ENCODE measurements around the gene GPSM1.
"Not testable (repeated sequence)": the region's sequence is repeated elsewhere in the genome, so short reads cannot be mapped to it uniquely, and the experiment has no call there.

Gene GPSM1

DNA sequence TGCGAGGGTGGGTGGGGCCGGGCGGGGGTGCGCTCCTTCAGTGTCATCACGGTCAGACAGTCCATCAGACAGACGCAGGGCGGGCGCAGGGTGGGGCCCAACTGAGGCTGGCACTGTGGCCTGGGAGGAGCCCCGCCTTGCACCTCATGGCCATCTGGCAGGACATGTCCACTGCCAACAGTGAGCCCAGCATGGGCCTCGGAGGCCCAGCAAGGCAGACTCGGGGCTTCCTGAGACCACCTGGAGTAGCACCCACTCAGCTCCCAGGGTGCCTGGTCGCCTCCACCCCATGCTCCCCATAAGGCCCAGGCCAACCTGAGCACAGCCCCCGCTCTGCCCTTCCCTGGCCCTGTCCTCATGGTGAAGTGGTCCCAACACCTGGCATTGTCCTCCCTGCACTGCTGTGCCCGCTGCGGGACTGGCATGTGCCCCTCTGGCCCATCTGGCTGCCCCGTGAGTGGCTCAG is 8.5 kb upstream of the GPSM1 start:
- no peak for DNase-seq

DNA sequence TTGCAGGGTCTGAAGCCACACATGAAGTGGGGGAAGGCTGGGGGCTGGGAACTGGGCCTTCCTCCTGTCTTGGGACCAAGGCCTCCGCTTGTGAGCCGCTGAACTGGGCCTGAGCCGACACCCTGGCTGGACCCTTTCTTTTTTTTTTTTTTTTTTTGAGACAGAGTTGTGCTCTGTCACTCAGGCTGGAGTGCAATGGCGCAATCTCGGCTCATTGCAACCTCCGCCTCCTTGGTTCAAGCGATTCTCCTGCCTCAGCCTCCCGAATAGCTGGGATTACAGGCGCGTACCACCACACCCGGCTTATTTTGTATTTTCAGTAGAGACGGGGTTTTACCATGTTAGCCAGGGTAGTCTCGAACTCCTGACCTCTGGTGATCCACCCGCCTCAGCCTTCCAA is 8.1 kb upstream of the GPSM1 start:
- DNase-seq: not testable (repeated sequence)

DNA sequence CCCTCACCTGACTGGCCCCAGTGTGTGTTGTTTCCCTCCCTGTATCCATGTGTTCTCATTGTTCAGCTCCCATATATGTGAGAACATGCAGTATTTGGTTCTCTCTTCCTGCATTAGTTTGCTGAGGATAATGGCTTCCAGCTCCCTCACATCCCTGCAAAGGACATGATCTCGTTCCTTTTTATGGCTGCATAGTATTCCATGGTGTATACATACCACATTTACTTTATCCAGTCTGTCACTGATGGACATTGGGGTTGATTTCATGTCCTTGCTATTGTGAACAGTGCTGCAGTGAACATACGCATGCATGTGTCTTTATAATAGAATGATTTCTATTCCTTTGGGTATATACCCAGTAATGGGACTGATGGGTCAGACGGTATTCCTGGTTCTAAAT is 7.4 kb upstream of the GPSM1 start:
- not testable (repeated sequence) for DNase-seq

DNA sequence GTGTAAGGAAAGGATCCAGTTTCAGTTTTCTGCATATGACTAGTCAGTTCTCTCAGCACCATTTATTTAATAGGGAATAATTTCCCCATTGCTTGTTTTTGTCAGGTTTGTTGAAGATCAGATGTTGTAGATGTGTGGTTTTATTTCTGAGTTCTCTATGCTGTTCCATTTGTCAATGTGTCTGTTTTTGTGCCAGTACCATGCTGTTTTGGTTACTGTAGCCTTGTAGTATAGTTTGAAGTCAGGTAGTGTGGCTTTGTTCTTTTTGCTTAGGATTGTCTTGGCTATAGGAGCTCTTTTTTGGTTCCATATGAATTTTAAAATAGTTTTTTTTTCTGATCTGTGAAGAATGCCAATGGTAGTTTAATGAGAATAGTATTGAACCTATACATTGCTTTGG is 6.4 kb upstream of the GPSM1 start:
- DNase-seq: not testable (repeated sequence)

DNA sequence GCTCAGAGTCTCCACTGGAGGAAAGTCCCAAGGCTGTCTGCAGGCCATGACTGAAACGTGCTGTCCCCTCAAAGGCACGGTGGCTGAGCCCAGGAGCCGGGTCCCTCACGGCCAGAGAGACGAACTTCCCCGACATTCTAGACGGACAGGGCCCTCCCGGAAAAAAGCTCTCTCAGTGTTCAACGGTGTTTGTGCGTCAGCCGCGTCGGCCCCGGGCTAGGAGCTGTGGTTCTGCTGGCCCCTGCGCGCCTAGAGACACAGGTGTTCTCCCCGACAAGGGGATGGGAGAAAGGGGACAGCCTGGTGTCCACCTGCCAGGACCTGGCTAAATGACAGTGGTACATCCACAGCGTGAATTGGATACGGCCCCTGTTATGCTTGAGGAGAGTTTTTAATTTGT is 5.8 kb upstream of the GPSM1 start:
- no peak for DNase-seq

DNA sequence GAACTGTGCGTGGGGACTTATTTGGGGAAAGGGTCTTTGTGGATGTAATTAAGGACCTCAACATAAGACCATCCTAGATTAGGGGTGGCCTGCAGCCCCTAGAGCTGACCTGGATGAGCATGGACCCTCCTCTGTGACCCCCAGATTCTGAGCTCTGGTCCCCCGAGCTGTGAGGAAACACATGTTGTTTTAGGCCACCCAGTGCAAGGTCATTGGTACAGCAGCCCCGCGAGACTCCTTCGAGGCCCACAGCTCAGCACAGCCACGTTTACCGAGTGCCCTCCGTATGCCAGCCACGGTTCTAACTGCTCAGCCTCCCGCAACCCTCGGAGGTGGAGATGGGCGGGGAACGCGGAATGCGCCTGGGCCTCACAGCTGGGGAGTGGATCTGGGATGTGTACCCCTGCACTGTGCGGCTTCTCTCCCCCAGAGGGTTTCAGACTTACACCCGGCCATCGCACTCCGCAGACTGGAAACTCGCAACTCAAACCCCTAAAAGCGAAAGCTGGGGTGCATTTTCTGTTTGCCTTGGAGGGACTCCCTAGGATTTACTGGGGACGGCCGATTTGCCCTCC is 4.5 kb upstream of the GPSM1 start:
- DNase-seq: no peak

DNA sequence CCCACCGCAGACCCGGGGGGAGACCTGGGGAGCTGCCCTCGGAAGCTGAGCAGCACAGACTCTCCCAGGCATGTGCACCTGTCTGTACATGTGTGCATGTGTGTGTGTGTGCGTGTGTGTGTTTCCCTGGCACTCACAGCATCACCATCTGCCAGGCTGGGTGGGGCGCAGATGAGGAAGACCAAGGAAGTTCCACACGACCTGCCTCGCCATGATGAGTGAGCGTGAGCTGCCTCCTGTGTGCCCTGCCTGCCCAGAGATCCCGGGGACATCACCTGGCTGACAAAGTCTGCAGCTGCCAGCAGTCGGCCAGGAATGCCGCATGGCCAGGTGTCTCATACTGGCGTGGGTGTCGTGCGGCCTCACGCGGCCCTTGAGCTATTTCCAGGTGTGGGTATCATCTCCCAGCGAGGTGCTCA is 4.0 kb upstream of the GPSM1 start:
- DNase-seq: peak; percentile 93

DNA sequence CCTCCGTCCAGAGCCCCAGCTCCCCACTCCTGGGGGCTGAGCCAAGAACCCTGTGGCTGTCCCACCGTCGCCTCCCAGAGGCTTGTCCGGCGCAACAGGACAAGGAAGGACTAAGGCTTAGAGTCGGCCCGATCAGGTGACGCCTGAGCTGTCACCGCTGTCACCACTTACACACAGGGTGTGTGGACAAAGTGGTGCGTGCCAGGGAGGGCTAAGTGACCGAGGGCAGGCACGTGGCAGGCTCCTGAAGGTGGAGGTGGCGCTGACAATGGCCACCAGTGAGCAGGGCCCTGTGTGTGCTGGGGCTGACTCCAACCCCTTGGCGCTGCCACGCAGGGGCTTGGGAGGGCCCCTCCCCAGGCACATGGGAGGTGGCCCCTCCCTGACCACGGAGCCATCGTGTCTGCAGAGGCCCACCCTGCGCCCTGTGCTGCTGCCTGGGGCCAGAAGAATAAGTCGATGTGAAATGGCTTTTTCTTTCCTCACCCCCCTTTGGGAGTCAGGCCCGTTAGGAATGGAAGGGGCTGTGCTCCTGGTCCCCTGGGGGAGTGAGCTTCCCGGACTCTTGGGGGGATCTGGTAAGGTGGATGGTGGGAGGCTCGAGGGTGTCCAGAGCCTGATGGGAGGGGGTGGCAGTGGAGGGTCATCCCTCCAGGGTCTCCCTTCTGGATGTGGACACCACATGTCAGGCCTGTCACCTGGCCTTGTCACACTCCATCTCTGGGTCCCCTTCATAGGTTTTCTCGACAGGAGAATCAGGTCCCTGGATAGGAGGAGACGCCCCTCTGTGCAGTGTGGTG is 2.6 kb upstream of the GPSM1 start:
- no peak for DNase-seq

DNA sequence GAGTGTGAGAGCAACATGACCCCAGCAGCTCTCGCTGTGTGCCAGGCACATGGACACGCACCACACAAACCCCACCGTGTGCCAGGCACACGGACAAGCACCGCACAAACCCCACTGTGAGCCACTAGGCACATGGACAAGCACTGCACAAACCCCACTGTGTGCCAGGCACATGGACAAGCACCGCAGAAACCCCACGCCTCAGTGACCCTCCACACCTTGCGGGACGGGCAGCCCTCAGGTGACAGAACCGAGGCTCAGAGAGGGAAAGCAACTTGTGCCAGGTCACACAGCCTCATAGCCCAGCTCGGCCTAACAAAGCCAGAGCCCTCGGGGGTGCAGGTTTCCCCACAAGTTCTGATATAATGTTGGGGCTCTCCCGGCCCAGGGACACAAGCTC is 2.0 kb upstream of the GPSM1 start:
- DNase-seq: no peak

DNA sequence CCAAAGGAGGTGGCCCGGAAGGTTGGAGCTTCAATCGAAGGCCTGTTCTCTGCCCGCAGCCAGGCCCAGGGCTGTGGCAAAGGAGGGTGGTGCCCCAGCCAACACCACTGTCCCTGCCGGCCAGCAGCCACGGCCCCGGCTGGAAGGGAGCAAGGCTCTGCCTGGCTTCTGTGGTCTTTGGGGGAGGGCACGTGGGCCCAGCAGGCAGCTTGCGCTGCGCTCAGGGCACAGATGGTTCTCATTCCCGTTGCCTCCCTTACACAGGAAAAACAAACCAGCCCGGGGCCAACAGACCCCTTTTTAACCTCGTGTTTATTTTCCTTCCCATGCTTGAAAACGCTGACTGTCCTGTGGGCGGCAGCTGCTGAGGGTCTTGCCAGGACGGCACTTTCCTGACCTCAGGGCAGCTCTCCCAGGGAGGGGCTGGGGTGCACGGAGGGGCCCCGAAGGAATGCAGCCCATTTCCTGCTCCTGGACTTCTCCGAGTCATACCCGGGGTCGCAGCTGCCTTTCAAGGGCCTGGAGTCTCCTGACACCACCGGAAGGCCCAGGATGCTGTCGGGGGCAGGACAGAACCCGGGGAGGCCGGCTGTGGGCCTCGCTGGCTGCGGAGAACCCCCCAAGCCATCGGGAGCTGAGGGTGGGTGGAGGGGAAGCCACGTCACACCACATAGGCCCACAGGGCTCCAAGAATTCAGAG is 1.1 kb upstream of the GPSM1 start:
- peak; percentile 77 for DNase-seq

DNA sequence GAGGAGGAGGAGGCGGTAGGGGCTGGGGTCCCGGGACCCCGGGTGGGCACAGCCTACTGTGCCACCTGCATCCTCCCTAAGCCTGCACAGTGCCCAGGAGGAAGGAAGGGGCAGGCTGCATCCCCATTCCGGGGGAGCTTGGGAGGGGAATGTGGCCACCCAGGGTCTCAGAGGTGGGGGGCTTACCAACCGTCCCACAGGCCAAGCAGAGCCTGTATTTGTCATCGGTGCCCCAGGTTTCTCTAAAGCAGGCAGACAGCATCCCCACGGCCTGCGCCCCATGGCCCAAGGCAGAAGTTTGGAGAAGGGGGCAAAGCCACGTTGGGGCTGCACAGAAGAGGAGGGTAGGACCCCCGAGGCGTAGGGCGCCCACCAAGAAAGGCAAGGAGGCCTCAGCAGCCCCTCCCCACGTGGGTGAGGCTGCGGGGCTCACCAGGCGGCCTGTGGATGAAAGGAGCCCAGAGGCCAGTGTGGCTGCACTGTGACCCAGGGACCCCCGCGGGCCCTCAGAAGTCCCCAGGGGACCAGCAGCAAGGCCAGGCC is 507 bp upstream of the GPSM1 start:
- no peak for DNase-seq

DNA sequence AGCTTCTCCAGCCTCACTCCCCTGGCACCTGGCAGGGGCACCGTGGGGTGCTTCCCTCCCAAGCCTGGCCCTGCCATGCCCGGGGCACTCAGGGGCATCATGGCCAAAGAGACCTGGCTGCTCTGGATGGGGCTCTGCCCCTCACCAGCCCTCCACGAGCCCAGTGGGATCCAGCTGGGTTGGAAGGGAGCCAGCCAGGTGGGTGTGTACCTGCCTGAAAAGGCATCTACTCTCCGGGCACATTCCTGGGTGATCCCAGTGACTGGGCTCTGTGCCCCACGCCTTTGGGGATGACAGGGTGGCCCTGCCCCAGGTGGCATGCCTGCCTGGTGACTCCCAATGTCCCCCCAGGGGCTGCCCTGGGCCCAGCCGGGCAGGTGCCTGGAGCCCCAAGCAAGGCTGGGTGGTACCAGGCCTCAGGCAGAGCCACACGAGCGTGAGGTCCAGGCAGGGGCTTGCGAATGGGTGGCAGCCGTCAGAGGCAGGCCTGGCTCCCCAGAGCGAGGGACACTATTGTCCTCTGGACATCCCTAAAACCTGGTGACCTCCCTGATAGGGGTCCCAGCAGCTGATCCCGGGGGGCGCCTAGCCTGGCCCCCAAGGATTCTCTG is 777 bp downstream of the GPSM1 start:
- peak; percentile 38 for DNase-seq

DNA sequence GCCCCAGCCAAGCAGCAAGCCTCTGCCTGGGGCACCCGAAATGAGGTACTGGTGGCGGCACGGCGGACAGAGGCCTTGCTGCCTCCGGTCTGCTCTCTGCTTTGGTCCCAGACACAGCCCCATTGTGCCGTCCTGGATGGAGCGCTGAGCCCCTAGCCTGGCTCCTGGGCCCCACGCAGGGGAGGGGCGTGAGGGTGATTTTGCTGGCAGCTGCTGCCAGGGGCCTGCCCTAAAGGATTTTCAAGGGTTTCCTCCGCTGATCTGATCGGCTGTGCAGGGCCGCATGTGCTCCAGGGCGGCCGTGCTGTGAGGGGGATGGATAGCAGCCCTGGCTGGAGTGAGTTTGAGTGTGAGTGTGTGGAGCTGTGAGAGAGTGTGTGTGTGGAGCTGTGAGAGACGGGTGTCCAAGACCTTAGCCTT is 1.3 kb downstream of the GPSM1 start:
- DNase-seq: no peak

DNA sequence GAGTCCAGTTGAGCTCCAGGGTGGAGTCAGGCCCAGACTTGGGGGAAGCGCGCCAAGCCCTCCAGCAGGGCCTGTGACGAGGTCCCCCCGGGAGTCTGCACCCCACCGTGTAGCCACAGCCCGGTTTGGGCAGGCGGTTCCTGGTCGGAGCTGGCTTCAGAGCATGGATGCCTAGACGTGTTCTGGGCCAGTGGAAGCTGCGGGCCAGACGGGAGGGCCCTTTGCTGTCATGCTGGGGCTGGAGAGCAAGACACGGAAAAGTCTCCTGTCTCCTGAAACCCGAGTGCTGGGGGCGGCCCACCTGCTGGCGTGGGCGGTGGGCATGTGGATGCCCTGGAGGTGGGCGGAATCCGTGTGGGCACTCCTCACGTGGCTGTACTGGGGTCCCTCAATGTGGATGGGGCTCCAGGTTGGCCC is 1.9 kb downstream of the GPSM1 start:
- no peak for DNase-seq

DNA sequence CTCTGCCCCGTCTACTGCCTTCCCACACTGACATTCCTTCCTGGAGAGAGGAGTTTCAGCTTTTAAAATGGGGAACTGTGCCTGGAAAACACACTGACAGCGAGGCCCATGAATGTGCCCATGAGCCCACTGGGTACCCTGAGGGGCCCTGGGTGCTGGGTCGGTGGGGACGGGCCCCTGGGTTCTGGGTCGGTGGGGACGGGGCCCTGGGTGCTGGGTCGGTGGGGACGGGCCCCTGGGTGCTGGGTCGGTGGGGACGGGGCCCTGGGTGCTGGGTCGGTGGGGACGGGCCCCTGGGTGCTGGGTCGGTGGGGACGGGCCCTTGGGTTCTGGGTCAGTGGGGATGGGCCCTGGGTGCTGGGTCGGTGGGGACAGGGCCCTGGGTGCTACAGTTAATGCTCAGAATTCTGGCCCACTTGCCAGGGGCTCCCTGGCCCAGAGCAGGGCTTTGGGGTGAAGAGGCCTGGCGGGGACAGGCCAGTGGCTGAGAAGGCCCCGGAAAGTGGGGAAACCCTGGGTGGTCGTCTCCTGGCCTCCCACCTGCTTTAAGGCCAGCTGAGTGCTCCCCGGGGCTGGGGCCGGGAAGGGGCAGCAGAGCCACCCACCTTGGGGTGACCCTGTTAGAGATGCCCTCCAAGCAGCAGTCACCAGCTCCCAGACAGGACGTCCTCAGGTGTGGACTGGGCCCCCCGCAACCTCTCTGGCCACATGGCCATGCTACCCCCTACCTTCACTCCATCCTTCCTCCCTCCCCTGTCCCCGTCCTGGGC is 2.5 kb downstream of the GPSM1 start:
- no peak for DNase-seq

DNA sequence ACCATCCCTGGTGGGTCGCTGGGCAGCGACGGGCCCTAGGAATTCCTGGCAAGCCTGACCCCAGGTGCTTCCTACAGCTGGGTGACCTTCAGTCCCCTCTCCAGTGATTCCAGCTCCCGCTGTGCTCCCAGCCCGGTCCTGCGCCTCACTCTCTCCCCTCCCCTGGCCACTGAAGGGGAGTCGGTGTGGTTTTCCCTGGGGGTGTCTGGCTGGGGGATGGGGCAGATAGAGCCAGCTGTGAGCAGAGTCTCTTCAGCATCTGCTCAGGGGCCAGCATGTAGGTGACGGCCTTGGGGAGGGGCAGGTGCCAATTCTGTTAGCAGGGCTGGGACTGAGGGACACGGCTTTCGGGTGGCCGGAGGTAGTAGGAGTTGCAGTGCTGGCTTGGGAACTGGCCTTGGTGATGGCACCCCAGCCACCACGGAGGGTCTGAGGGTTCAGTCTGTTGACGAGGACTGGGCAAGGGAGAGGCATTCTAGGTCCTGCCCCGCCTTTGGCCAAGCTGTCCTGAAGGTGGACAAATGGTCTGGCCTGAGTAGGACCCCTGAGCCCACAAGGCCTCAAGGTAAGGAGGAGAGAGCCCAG is 3.2 kb downstream of the GPSM1 start:
- no peak for DNase-seq

DNA sequence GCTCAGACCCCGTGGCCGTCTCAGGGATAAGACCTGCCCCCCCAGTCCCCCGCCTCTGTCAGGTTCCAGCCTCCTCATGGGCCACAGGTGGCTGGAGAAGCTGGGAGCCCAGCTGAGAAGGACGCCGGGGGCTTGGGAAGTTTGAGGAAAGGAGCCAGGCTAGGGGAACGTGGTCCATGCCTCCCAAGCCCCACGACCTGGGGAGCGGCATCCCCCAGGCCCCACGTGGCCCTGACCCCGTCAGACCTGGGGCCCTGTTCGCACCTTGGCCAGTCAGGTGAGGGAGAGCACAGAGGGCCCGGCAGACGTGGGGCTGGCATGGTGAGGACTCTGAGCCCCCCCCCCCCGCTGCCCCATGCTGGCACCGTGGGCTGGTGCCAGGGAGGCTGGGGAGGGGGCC is 3.7 kb downstream of the GPSM1 start:
- no peak for DNase-seq

DNA sequence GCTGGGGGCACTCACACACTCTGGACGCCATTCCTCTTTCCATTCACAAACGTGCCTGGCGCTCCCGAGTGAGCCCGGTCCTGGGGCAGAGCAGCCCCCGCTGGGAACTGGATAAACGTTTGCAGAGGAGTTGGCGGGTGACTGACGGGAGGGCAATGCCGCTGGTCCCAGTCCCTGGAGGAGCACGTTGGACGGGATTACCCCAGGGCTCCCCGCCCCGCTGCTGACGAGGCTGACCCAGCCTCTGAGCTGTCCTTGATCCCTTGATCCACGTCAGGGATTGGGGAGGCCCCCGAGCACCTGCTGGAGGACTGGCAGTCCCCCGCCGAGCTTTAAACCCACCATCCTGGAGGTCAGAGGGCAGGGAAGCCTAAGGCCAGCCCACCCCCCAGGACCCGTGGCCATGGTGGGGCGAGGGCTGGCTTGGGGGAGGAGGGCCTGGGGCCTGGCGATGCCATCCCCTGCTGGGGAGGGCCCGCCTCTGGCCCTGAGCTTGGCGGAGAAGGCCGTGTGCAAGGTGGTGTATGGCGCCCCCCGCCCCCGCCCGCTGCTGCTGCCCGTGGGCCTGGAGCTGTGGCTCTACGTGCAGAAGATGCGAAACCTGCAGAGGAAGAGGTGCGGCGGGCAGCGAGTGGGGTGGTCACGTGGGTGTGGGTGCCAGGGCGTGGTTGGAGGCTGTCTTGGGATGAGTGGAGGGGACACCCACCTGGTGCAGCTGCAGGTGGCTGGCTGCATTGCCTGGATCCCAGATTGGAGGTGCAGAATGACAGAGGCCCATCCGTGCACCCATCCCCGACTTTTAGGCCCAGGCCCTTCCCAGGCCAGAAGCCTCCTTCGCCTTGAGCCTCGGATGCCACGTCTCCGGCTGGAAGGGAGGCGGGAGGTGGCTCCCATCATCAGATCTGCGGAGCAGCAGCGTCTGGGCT is 4.5 kb downstream of the GPSM1 start:
- no peak for DNase-seq

DNA sequence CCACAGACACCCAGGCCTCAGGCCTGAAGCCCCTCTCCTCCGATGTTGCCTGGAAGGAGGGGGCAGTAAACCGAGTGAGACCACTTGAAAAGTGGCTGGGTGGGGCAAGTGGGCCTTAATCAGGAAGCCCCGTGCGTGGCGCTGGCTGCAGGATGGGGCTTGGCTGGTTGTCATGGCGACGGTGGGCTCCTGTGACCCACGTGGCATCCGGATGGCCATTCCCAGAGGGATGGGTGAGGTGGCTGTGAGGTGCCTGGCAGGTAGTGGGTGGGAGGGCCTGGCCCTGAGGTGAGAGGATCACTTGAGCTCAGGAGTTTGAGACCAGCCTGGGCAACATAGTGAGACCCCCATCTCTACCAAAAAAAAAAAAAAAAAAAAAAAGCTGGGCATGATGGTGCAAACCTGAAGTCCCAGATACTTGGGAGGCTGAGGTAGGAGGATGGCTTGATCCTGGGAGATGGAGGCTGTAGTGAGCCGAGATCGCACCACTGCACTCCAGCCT is 5.2 kb downstream of the GPSM1 start:
- no peak for DNase-seq

DNA sequence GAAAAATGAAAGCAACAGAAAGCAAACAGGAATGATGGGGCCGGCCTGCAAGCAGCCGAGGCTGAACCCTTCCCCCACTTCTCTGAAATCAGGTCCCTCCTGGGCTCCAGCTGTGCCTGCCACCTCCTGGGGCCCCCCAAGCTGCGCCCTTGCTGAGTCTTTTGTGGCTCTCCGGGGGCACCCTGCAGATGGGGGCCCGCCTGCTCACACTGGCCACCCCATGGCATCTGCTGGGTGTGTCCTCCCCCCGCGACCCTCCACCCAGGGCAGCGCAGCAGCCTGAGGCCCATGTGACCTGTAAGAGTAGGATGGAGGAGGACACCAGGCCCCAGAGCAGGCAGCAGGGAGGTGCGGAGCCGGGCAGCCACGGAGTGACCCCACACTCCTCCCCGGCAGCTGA is 5.7 kb downstream of the GPSM1 start:
- no peak for DNase-seq

DNA sequence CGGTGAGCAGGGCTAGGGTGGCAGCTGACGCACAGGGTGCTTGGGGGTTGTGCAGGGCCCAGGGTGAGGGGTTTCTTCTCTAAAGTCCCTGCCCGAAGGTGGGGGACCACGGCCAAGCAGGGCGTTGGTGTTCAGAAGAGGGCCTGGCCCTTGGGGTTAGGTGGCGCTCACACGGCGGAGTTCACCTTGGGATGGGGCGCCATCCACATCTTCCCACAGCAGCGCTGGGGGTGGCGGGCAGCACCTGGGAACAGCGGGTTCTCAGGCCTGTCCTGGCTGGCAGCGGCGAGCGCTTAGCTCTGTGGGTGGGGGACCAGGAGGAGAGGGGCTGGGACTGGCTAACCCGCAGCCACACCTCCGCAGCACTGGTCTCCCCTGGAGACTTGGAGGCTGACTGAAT is 6.1 kb downstream of the GPSM1 start:
- DNase-seq: no peak

Data from NCI-H2171 (cell line).